H7 (cell line): ENCODE measurements around the gene KCNN1. TPM values are rescaled to one million over a fixed set of nuclear protein-coding genes. Genes with fewer than 3 reads are reported as not detected.
"Not testable (repeated sequence)": the region's sequence is repeated elsewhere in the genome, so short reads cannot be mapped to it uniquely, and the experiment has no call there.

Experiments
- DNase-seq: peaks from one replicate; pipeline ENCODE4 v3.0.0; 2012
- H3K27me3 ChIP-seq: 2 replicates; pipeline ENCODE4 v1.6.0; 2011; ENCODE audit warnings: mild to moderate bottlenecking, low read length; ENCODE audit not compliant: control insufficient read depth, insufficient read depth
- H3K36me3 ChIP-seq: replicated peaks from 2 replicates; pipeline ENCODE4 v1.5.1; 2011; ENCODE audit warnings: low read length; ENCODE audit not compliant: control insufficient read depth, insufficient read depth
- H3K4me3 ChIP-seq: 2 replicates; pipeline ENCODE4 v1.5.1; 2011; ENCODE audit warnings: low read depth, mild to moderate bottlenecking, control low read depth, low read length, moderate library complexity; ENCODE audit not compliant: insufficient read depth
- total RNA-seq: library from RNA; depleted of rRNA; stranded (reverse); fragments of >200 nt; shearing (Covaris generic); gene quantifications from 2 replicates; pipeline ENCODE4 v1.2.3, GENCODE V29; 2014

Gene KCNN1
- total RNA-seq, 1 experiment from 2014 or later: 7.4 TPM

DNA sequence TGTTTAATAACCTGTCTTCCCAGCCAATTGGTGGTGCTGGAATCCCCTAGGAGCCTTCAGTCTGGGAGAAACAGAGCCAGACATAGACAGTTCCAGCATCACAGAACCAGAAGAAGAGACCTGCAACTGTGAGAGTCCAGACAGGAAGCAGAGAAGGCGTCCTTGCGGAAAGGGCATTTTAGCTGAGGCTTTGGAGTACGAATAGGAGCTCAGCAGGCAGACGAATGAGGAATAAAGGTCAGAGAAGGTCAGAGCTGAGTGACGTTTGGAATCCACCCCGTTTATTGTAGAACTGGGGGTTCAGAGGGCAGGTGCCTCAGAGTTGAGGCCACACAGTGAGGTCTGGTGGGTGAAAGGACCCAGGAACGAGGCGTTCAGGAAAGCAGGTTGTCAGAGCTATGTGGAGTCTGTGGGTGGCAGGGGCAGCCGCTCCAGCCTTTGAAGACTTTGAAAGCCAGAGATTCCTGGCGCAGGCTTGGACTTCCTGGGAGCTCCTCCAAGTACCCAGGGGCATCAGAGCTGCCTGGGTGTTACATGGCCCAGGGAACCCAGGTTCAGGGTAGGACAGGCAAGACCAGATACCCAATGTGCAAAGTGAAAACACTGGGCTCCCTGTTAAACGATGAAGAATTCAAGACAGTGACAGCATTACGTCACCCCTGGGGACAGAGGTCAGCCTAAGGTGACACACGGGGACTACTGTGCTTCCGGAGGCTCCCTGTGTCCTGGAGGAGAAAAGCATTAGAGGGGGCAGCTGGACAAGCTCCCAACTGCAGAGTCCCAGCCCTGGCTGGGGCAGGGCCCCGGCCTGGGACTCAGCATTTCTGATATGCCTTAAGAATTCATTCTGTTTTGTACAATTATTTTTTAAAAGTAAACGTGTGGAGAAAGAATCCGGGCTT is 46.6 kb downstream of the KCNN1 start:
- peak; percentile 18 for DNase-seq
- no peaks in the 10 kb centered on the region; the same call in 1 of the 2 replicates for H3K36me3 ChIP-seq
- no peak overlapping the region for H3K4me3 ChIP-seq
- H3K27me3 ChIP-seq: no peaks in the 10 kb centered on the region

DNA sequence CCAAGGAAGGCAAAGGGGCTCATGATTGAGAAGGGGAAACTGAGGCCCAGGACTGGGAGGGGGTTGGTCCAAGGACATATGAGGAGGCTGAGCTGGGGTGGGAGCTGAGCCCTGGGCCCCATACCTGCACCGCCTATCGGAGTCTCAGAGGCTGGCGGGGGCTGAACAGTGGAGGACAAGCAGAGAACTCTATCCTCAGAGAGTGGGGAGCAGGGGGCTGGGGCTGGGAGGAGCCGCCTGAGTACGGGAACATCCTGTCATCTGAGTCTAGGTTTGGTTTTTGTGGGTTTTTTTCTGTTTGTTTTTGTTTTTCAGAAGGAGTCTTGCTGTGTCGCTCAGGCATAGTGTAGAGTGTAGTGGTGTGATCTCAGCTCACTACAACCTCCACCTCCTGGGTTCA is 47.3 kb downstream of the KCNN1 start:
- Histone ChIP-seq H3K4me3 (no peak overlapping the region), H3K36me3 (no peaks in the 10 kb centered on the region; the same call in 1 of the 2 replicates), H3K27me3 (no peaks in the 10 kb centered on the region)
- DNase-seq: peak; percentile 19

DNA sequence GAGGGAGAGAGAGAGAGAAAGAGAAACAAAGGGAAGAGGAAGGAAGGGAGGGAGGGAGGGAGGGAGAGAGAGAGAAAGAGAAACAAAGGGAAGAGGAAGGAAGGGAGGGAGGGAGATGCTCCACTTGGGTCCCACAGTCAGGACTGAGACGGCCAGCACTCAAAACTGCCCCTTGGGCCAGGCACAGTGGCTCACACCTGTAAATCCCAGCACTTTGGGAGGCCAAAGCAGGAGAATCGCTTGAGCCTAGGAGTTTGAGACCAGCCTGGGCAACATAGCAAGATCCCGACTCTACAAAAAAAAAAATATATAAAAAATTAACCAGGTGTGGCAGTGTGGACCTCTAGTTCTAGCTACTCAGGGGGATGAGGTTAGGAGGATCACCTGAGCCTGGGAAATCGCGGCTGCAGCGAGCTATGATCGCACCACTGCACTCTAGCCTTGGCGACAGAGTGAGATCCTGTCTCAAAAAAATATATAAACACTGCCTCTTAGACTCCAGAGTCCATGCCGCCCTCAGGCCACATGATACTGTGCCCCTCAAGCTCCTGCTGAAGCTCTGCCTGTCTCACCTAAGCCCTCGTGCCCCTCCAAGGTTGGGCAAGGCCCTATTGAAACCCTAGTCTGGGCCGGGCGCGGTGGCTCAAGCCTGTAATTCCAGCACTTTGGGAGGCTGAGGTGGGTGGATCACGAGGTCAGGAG is 49.5 kb downstream of the KCNN1 start:
- DNase-seq: no peak
- no peak overlapping the region for H3K4me3 ChIP-seq
- no peaks in the 10 kb centered on the region for H3K27me3 ChIP-seq
- H3K36me3 ChIP-seq: no peaks in the 10 kb centered on the region; the same call in 1 of the 2 replicates

DNA sequence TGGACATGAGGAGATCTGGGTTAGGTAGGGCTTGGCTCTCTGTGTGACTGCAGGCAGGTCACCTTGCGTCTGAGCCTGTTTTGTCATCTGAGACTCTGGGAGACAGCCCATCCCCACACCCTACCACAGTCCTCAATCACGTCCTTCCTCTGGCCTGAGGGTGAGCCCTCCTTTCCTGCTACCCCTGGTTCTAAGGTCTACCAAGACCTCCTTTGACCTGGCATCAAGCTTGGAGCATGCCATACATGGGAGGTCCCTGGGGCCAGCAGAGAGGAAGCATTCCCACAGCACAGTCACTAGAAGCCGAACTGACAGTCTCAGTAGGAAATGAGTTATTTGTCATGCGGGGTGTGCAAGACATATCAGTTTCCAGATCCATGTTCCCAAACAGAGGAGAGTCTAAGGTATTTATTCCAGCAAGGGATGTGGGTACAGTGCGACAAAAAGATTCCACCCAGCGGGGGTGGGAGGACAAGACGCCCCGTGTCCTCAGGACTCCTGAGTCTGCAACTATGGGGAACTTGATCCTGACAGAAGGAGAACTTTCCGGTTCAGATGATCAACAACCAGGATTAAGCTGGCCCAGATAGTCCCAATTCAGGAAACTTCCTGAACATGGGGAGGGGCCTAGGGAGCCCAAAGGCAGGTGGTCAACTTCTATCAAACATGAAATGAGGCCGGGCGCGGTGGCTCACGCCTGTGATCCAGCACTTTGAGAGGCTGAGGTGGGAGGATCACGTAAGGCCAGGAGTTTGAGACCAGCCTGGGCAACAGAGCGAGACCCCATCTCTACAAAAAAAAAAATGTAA is 50.6 kb downstream of the KCNN1 start:
- no peak overlapping the region for H3K4me3 ChIP-seq
- DNase-seq: peak; percentile 25
- H3K27me3 ChIP-seq: no peaks in the 10 kb centered on the region
- H3K36me3 ChIP-seq: no peaks in the 10 kb centered on the region; the same call in 1 of the 2 replicates

DNA sequence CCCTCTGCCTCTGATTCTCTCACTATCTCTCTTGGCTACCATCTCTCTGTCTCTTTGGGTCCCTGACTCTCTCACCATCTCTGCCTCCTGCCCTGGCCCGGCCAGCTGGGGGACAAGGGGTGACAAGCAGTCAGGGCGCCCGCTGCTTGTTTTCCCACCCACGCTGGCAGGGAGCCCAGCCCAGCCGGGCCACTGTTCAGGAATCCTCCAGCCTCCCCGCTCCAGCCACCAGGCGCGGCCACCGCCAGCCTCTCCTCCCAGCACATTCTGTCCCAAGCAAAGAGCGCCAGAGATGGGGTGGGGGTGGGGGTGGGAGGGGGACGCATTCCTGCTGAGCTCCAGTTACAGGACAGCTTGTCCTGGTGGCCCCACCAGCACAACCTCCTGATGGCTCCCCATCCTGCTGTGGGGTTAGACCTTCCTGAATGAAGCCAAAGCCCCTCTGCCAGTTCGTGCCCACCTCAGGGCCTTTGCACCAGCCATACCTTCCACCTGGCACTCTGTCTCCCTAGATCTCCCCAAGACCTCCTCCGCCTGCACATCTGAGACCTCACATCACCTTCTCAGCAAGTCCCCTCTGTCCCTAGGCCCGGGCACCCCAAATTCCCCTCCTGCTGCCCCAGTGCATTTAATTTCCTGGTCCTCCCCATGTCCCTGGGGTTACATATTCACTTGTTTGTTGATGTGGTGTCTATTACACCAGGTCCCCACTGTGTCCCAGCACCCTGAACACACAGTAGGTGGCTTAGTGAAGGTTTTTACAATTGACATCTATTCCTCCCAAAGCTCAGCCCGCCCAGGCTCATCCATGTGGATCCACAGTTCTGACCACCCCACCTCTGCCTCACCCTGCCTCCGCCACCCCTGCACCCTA is 53.5 kb downstream of the KCNN1 start:
- Histone ChIP-seq H3K36me3 (no peaks in the 10 kb centered on the region), H3K4me3 (no peak overlapping the region), H3K27me3 (no peaks in the 10 kb centered on the region)
- peak; percentile 53 for DNase-seq

DNA sequence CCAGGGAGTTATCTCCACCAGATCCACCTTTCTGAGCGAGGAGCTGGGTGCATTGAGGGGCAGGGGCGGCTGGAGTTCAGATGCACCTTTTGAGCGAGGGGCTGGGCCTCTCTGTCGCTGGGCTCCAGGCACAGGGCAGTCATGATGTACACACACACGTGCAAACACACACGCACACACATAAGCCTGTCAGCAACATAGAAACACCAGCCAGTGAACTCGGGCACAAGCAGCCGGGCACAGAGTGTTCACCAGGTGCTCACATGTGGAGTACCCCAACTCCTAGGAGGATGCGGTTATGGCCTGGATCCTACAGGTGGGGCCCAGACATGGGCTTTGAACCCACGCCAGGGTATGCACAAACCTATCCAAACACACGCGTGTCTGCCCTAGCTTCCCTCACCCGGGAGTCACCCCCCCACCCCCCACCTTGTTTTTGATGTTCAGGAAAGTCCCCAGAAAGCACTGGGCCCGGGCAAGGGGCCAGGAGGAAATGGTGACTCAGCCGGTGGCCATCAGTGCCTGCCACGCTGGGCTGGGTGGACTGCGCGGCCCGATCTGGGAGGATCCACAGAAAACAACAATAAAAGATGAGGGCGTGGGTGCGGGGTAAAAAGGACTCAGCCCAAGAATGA is 54.3 kb downstream of the KCNN1 start:
- Histone ChIP-seq H3K27me3 (no peaks in the 10 kb centered on the region), H3K36me3 (no peaks in the 10 kb centered on the region), H3K4me3 (no peak overlapping the region)
- DNase-seq: peak; percentile 46

DNA sequence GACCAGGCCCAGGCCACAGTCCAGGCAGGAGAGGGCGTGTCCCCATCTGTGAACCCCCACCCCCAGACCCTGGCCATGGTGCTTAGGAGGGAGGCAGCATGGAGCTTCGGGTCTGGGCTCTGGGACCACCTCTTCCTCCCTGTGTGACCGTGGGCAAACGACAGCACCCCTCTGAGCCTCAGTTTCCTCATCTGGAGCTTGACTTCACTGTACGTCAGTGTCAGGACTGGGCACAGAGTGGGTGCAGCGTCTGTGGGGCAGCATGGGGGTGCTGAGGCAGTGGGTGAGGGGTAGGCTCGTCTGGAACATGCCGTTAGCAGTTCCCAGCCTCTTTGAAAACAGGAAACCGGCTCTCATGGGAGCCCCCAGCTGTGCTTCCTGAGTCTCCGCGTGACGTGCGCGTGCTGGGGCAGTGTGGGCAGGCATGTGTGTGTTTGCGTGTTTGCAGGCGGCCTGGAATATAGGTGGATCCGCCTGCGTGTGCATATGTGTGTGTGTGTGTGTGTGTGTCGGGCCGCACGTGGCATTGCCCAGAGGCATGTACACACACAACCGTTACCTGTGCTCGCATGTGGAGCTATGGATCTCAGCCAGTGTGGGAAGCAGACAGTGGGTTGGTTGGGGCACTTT is 56.8 kb downstream of the KCNN1 start:
- no peaks in the 10 kb centered on the region for H3K36me3 ChIP-seq
- H3K4me3 ChIP-seq: no peak overlapping the region
- peak; percentile 38 for DNase-seq
- no peaks in the 10 kb centered on the region for H3K27me3 ChIP-seq

DNA sequence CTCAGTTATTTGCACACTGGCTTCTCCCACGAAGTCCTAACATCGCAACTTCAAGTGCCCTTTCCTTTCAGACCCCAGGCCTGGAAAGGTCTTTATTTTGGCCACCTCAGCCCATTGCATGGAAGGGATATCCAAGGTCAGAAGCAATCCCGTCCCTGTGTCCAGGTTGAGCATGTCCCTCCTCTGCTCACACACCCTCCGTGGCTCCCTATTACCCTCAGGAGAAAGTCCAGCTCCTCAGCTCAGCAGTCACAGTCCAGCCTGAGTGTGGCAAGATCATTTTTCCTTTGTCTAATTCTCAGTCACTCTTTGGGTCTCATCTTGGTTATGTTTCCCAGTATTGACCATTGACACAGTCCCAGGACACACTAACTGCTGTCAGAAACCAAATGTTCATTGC is 60.2 kb downstream of the KCNN1 start:
- H3K27me3 ChIP-seq: no peaks in the 10 kb centered on the region

DNA sequence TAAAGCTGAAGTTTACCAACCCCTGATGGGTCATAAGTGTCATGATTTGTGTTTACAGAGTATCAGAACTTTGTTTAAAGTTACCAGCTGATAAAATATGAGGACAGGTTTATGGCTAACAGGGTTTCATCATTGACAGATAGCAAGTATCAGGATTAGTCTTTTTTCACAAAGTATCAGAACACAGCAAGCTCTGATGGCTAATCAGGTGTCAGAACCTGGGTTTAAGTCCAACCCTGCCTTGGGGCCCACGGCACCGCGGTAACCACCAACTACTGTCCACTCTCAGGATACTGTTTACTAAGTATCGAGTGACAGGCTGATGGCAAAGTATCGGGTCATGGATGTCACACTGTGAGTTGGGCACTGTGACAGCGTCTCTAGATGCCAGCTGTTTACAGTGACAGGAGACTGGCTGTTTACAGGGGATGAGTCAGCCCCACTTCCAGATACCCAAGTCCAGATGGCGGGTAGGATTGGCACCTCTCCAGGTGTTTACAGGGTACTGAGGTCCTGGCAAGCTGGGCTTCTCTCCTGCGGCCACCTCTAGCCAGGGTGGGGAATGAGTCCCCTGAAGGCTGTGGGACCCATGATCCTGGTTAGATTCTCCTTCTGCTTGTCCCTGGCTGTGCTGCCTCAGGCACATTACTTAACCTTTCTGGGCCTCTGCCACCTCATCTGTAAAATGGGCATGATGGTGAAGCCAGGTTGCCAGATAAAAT is 62.9 kb downstream of the KCNN1 start:
- Histone ChIP-seq H3K36me3 (no peaks in the 10 kb centered on the region), H3K27me3 (no peaks in the 10 kb centered on the region), H3K4me3 (no peak overlapping the region)
- DNase-seq: no peak

More for the DNA sequence above, 60.2 kb downstream of the KCNN1 start:
- DNase-seq: no peak
- Histone ChIP-seq H3K36me3 (no peaks in the 10 kb centered on the region), H3K4me3 (no peak overlapping the region)

DNA sequence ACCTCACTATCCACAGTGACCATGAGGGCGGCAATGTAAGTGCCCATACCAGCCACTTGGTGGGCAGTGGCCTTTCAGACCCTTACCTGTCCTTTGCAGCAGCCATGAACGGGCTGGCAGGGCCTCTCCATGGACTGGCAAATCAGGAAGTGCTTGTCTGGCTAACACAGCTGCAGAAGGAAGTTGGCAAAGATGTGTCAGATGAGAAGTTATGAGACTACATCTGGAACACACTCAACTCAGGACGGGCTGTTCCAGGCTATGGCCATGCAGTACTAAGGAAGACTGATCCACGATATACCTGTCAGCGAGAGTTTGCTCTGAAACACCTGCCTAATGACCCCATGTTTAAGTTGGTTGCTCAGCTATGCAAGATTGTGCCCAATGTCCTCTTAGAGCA is 64.5 kb downstream of the KCNN1 start:
- H3K4me3 ChIP-seq, H3K36me3 ChIP-seq, H3K27me3 ChIP-seq, DNase-seq: not testable (repeated sequence)

DNA sequence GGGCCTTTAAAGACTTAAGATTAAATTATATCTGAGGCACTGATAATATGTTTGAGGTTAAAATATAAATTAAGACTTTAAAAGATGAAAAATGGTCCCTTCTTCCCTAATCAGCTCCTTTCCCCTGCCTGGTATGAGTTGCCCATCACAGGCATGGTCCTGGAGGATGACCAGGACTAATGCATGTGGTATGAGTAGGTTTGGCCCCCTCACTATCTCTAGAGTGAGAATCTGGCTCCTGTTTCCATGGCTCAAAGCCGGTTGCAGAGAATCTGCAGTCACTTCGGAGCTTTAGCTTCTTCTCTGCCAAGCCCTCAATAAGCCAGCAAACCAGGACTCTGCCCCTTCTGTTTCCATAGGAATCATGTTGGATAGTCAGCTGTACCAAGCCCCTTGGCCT is 65.2 kb downstream of the KCNN1 start:
- DNase-seq, H3K4me3 ChIP-seq, H3K36me3 ChIP-seq, H3K27me3 ChIP-seq: not testable (repeated sequence)

DNA sequence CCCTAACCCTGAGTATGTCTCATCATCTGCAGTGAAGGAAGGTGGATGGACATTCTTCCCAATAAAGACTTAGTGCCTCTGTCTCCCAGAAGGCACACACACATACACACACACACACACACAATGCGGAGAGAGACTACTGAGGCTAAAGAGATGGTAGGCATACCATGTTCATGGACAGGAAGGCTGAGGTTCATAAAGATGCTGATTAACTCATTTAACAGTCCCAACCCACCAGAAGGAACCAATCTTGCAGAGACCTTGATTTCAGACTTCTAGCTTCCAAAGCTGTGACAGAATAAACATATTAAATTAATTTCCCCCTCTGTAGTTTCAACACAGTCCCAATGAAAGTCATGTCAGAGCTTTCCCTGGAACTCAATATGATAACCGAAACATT is 74.1 kb downstream of the KCNN1 start:
- Histone ChIP-seq H3K27me3 (no peaks in the 10 kb centered on the region), H3K4me3 (no peak overlapping the region), H3K36me3 (no peaks in the 10 kb centered on the region)
- no peak for DNase-seq
